K562 (cell line): ENCODE data around the gene IQCF6. TPM values are rescaled to one million over a fixed set of nuclear protein-coding genes. Genes with fewer than 3 reads are reported as not detected.

Experiments used
- CHD2 ChIP-seq: IDR thresholded peaks from 2 replicates; pipeline ENCODE4 v1.6.1; 2011; ENCODE audit warnings: low read depth, low read length
- CUX1 ChIP-seq: fragments of 200-800 bp; sonication (Bioruptor generic); IDR thresholded peaks from 2 replicates; pipeline ENCODE4 v1.6.1; 2016; ENCODE audit warnings: missing genetic modification characterization, missing compliant biosample characterization
- DIDO1 ChIP-seq: fragments of 450-650 bp; IDR thresholded peaks from 2 replicates; pipeline ENCODE4 v1.6.1; 2016; ENCODE audit warnings: low read depth, missing biosample characterization, missing genetic modification characterization
- ESRRA ChIP-seq: fragments of 450-650 bp; IDR thresholded peaks from 2 replicates; pipeline ENCODE4 v1.6.1; 2014; ENCODE audit warnings: low read depth, mild to moderate bottlenecking, moderate library complexity, borderline replicate concordance
- GTF2A2 ChIP-seq: IDR thresholded peaks from 2 replicates; pipeline ENCODE4 v1.6.1; 2016; ENCODE audit warnings: mild to moderate bottlenecking, missing genetic modification characterization, missing compliant biosample characterization
- HDAC6 ChIP-seq: IDR thresholded peaks from 2 replicates; pipeline ENCODE4 v1.6.1; 2012; ENCODE audit warnings: low read depth, mild to moderate bottlenecking, control low read depth, inconsistent platforms, low read length, moderate library complexity
- KLF16 ChIP-seq: IDR thresholded peaks from 2 replicates; pipeline ENCODE4 v1.6.1; 2016; ENCODE audit warnings: antibody characterized with exemption
- PHB ChIP-seq: fragments of 250-450 bp; sonication (Bioruptor Pico); IDR thresholded peaks from 2 replicates; pipeline ENCODE4 v1.5.0; 2021
- ZNF3 ChIP-seq: fragments of 250-450 bp; sonication (Bioruptor Pico); IDR thresholded peaks from 2 replicates; pipeline ENCODE4 v1.5.0; 2021; ENCODE audit warnings: mild to moderate bottlenecking, moderate library complexity
- ZNF583 ChIP-seq: fragments of 250-450 bp; sonication (Bioruptor Pico); IDR thresholded peaks from 2 replicates; pipeline ENCODE4 v1.4.0; 2020
- ZSCAN29 ChIP-seq: fragments of 450-650 bp; IDR thresholded peaks from 2 replicates; pipeline ENCODE4 v1.6.1; 2017
- polyA plus RNA-seq, 8 experiments: library from polyadenylated mRNA; depleted of rRNA in 4 of 8; stranded (reverse) in 5 of 8; unstranded in 3 of 8; fragments of >200 nt; fragmentation: Nextera tagmentation in 2 of 8; fragmentation: Illumina TruSeq in 1 of 8; extraction: Ambion mirVana in 2 of 8; extraction: Trizol in 1 of 8; gene quantifications; 2 replicates each; pipeline versions ENCODE4 v1.2.1 to v1.2.3, GENCODE V29; 2011 to 2014; ENCODE audit warnings: inconsistent platforms in 1 of 8, missing spikeins in 1 of 8
- total RNA-seq, 7 experiments: library from RNA; depleted of rRNA in 6 of 7; stranded (reverse); fragments of >200 nt in 6 of 7; fragmentation: Illumina TruSeq in 2 of 7; extraction: Trizol in 2 of 7; gene quantifications; 2 replicates each; pipeline versions ENCODE4 v1.2.1 to v1.2.3, GENCODE V29; 2011 to 2021; ENCODE audit warnings: low replicate concordance in 1 of 7

The IQCF6 gene
- total and polyA plus RNA-seq, 9 of the 15 experiments (the other 6 are each of a cell fraction or from before 2014, with no cell fraction given), result not detected

- TF ChIP-seq CUX1 (no peak), HDAC6 (no peak), PHB (CRISPR knock-in tag) (no peak), ZNF583 (CRISPR knock-in tag) (no peak), ESRRA (no peak), ZSCAN29 (no peak), DIDO1 (tag) (no peak), ZNF3 (no peak), GTF2A2 (tag) (no peak), CHD2 (no peak), KLF16 (no peak)
Measured at GRCh38 chr3:51808934-51809333, 29.9 kb upstream of the IQCF6 start (continued).
